Nephron (organoid): ENCODE measurements around the gene KLHL29.

ENCODE experiments used
- H3K27ac Mint-ChIP-seq, 3 experiments: 2 replicates each; pipeline ENCODE4 v1.8.0; 2020; ENCODE audit warnings: mixed read lengths in 3 of 3, mild to moderate bottlenecking in 2 of 3, moderate library complexity in 1 of 3
- H3K27me3 Mint-ChIP-seq: 2 replicates; pipeline ENCODE4 v1.8.0; 2021; ENCODE audit warnings: low read depth, mild to moderate bottlenecking, moderate library complexity, mixed read lengths
- H3K36me3 Mint-ChIP-seq: 2 replicates; pipeline ENCODE4 v1.8.0; 2020; ENCODE audit warnings: low read depth, mixed read lengths
- H3K4me1 Mint-ChIP-seq: 2 replicates; pipeline ENCODE4 v1.8.0; 2020; ENCODE audit warnings: mixed read lengths
- H3K4me3 Mint-ChIP-seq, 3 experiments: 2 replicates each; pipeline ENCODE4 v1.8.0; 2020; ENCODE audit warnings: mild to moderate bottlenecking in 3 of 3, mixed read lengths in 3 of 3, moderate library complexity in 2 of 3
- H3K9me3 Mint-ChIP-seq: 2 replicates; pipeline ENCODE4 v1.8.0; 2020; ENCODE audit warnings: mixed read lengths
- CTCF ChIP-seq, 3 experiments: fragments of 200-600 bp; sonication (generic); IDR thresholded peaks; one replicate each; pipeline ENCODE4 v1.5.0; 2021; ENCODE audit warnings: antibody characterized with exemption in 3 of 3; ENCODE audit not compliant: unreplicated experiment in 3 of 3

KLHL29 gene

GRCh38 chr2:23543728-23544127 is 158.7 kb downstream of the KLHL29 start:
- peak overlapping the region; percentile 50 to 56 (median 55) for H3K27ac Mint-ChIP-seq
- peaks cover 86% of the 10 kb centered on the region for H3K4me1 Mint-ChIP-seq
- H3K4me3 Mint-ChIP-seq: no peak overlapping the region
- TF ChIP-seq CTCF (IDR thresholded peaks at IDR 0.05; ENCODE audit: unreplicated experiment in 3 of 3): no peak
- peaks cover 21% of the 10 kb centered on the region for H3K27me3 Mint-ChIP-seq
- H3K9me3 Mint-ChIP-seq: no peaks in the 10 kb centered on the region
- H3K36me3 Mint-ChIP-seq: no peaks in the 10 kb centered on the region

GRCh38 chr2:23544589-23545295 is 159.8 kb downstream of the KLHL29 start:
- H3K4me3 Mint-ChIP-seq: no peak overlapping the region
- TF ChIP-seq CTCF (IDR thresholded peaks at IDR 0.05; ENCODE audit: unreplicated experiment in 3 of 3): no peak
- H3K4me1 Mint-ChIP-seq: peaks cover 85% of the 10 kb centered on the region
- H3K36me3 Mint-ChIP-seq: no peaks in the 10 kb centered on the region
- no peaks in the 10 kb centered on the region for H3K9me3 Mint-ChIP-seq
- H3K27ac Mint-ChIP-seq: peak overlapping the region; percentile 10 to 58 (median 35)
- H3K27me3 Mint-ChIP-seq: peaks cover 19% of the 10 kb centered on the region

- Mint-ChIP-seq H3K27me3 (peaks cover 23% of the 10 kb centered on the region), H3K27ac (peak overlapping the region in 2 of 3 experiments; percentile 35 to 45), H3K4me1 (peaks cover 85% of the 10 kb centered on the region), H3K4me3 (no peak overlapping the region), H3K9me3 (no peaks in the 10 kb centered on the region), H3K36me3 (no peaks in the 10 kb centered on the region)
- TF ChIP-seq CTCF (IDR thresholded peaks at IDR 0.05; ENCODE audit: unreplicated experiment in 3 of 3): no peak
Observed at GRCh38 chr2:23545396-23545795, 160.4 kb downstream of the KLHL29 start.

GRCh38 chr2:23545811-23546210 is 160.8 kb downstream of the KLHL29 start:
- no peak for TF ChIP-seq CTCF (IDR thresholded peaks at IDR 0.05; ENCODE audit: unreplicated experiment in 3 of 3)
- Mint-ChIP-seq H3K9me3 (no peaks in the 10 kb centered on the region), H3K4me3 (no peak overlapping the region), H3K27ac (peak overlapping the region in 2 of 3 experiments; percentile 27 to 45), H3K36me3 (no peaks in the 10 kb centered on the region), H3K27me3 (peaks cover 24% of the 10 kb centered on the region), H3K4me1 (peaks cover 86% of the 10 kb centered on the region)

- H3K9me3 Mint-ChIP-seq: no peaks in the 10 kb centered on the region
- H3K27me3 Mint-ChIP-seq: peaks cover 24% of the 10 kb centered on the region
- TF ChIP-seq CTCF (IDR thresholded peaks at IDR 0.05; ENCODE audit: unreplicated experiment in 3 of 3): no peak
- peaks cover 85% of the 10 kb centered on the region for H3K4me1 Mint-ChIP-seq
- no peaks in the 10 kb centered on the region for H3K36me3 Mint-ChIP-seq
- H3K4me3 Mint-ChIP-seq: no peak overlapping the region
- peak overlapping the region; percentile 50 to 63 (median 57) for H3K27ac Mint-ChIP-seq
Observed at GRCh38 chr2:23546913-23547312, 161.9 kb downstream of the KLHL29 start.

- H3K36me3 Mint-ChIP-seq: no peaks in the 10 kb centered on the region
- no peak for TF ChIP-seq CTCF (IDR thresholded peaks at IDR 0.05; ENCODE audit: unreplicated experiment in 3 of 3)
Observed at GRCh38 chr2:23547725-23548124, 162.7 kb downstream of the KLHL29 start.

More at GRCh38 chr2:23547725-23548124, 162.7 kb downstream of the KLHL29 start:
- Mint-ChIP-seq H3K4me1 (peaks cover 82% of the 10 kb centered on the region), H3K27me3 (peaks cover 24% of the 10 kb centered on the region), H3K9me3 (no peaks in the 10 kb centered on the region), H3K4me3 (no peak overlapping the region), H3K27ac (peak overlapping the region; percentile 57 to 81 (median 74))
